ENCODE data around the gene CAD. TPM values are rescaled to one million over a fixed set of nuclear protein-coding genes. Genes with fewer than 3 reads are reported as not detected.

Gene CAD
- total RNA-seq, 1 donor from 2014 or later, result 28.8 TPM

DNA sequence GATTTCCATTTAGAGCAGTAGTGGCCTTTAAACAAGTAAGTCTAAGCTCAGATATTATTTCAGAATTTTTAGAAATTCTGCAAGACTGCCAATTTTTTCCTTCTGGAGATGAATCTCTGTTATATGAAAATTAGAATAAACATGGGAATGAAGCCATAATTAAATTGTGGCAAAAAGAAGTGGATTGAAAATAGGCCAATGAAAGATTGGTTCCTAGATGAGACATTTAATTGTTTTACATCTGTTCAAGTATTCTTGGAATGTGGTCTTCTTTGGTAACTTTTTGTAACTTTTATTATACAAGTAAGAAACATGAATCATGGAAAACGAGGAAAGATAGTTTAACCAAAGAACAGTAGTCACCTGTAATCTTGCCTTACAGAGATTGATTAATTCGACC, 10.3 kb downstream of the CAD start:
- TF ChIP-seq, protein P1, sequence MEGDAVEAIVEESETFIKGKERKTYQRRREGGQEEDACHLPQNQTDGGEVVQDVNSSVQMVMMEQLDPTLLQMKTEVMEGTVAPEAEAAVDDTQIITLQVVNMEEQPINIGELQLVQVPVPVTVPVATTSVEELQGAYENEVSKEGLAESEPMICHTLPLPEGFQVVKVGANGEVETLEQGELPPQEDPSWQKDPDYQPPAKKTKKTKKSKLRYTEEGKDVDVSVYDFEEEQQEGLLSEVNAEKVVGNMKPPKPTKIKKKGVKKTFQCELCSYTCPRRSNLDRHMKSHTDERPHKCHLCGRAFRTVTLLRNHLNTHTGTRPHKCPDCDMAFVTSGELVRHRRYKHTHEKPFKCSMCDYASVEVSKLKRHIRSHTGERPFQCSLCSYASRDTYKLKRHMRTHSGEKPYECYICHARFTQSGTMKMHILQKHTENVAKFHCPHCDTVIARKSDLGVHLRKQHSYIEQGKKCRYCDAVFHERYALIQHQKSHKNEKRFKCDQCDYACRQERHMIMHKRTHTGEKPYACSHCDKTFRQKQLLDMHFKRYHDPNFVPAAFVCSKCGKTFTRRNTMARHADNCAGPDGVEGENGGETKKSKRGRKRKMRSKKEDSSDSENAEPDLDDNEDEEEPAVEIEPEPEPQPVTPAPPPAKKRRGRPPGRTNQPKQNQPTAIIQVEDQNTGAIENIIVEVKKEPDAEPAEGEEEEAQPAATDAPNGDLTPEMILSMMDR (IDR thresholded peaks at IDR 0.05), result no peak
- Histone ChIP-seq H3K27ac (no peak overlapping the region), H3K27me3 (ENCODE audit: low read depth) (no peaks in the 10 kb centered on the region), H3K4me1 (no peaks in the 10 kb centered on the region), H3K9me3 (no peaks in the 10 kb centered on the region), H3K4me3 (no peak overlapping the region), H3K36me3 (peaks cover 100% of the 10 kb centered on the region)
- intact Hi-C loops (cut with DNase I), result no loop called here
- ATAC-seq, result no peak
- DNase-seq, result no peak

DNA sequence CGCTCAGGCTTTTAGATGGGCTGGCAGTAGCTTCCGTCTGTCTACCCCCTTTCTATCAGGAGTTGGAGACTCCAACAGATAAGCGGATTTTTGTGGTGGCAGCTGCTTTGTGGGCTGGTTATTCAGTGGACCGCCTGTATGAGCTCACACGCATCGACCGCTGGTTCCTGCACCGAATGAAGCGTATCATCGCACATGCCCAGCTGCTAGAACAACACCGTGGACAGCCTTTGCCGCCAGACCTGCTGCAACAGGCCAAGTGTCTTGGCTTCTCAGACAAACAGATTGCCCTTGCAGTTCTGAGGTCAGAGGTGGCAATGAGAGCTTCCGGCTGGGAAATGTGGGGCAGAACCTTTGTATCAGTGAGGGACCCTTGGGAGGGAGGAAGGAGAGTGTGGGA, 14.8 kb downstream of the CAD start:
- H3K36me3 ChIP-seq, result peaks cover 100% of the 10 kb centered on the region
- no peak overlapping the region for H3K27ac ChIP-seq
- intact Hi-C loops (cut with DNase I), result no loop called here

DNA sequence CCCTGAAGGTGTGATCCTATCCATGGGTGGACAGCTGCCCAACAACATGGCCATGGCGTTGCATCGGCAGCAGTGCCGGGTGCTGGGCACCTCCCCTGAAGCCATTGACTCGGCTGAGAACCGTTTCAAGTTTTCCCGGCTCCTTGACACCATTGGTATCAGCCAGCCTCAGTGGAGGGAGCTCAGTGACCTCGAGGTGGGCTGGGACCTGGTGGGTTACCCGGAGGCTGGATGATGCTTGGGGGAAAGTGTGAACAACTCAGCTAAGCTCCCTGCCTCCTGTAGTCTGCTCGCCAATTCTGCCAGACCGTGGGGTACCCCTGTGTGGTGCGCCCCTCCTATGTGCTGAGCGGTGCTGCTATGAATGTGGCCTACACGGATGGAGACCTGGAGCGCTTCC, 16.2 kb downstream of the CAD start:
- Histone ChIP-seq H3K9me3 (no peaks in the 10 kb centered on the region), H3K27ac (no peak overlapping the region), H3K4me3 (no peak overlapping the region), H3K36me3 (peaks cover 100% of the 10 kb centered on the region), H3K27me3 (ENCODE audit: low read depth) (no peaks in the 10 kb centered on the region), H3K4me1 (no peaks in the 10 kb centered on the region)
- no peak for DNase-seq
- ATAC-seq, result no peak
- intact Hi-C loops (cut with DNase I), result no loop called here
- TF ChIP-seq, protein P1 (IDR thresholded peaks at IDR 0.05), result no peak

More for the DNA sequence above, 14.8 kb downstream of the CAD start:
- DNase-seq, result no peak
- Histone ChIP-seq H3K9me3 (no peaks in the 10 kb centered on the region), H3K4me1 (no peaks in the 10 kb centered on the region), H3K4me3 (no peak overlapping the region), H3K27me3 (ENCODE audit: low read depth) (no peaks in the 10 kb centered on the region)
- TF ChIP-seq, protein P1 (IDR thresholded peaks at IDR 0.05), result no peak
- ATAC-seq, result no peak

DNA sequence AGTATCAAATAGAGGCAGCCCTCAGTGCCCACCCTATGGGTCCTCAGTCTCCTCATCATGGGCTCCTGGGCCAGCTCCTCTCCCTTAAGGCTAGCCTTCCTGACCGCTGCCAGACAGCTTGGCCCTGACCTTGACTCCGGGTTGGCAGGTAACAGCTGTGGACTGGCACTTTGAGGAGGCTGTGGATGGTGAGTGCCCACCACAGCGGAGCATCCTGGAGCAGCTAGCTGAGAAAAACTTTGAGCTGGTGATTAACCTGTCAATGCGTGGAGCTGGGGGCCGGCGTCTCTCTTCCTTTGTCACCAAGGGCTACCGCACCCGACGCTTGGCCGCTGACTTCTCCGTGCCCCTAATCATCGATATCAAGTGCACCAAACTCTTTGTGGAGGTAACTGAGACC, 19.0 kb downstream of the CAD start:
- DNase-seq (no peak), ATAC-seq (no peak)
- H3K27ac ChIP-seq, result no peak overlapping the region
- no peaks in the 10 kb centered on the region for H3K27me3 ChIP-seq (ENCODE audit: low read depth)
- intact Hi-C loops (cut with DNase I), result no loop called here
- H3K36me3 ChIP-seq, result peaks cover 100% of the 10 kb centered on the region
- H3K4me1 ChIP-seq, result no peaks in the 10 kb centered on the region
- TF ChIP-seq, protein P1 (IDR thresholded peaks at IDR 0.05), result no peak
- H3K4me3 ChIP-seq, result no peak overlapping the region
- H3K9me3 ChIP-seq, result no peaks in the 10 kb centered on the region

DNA sequence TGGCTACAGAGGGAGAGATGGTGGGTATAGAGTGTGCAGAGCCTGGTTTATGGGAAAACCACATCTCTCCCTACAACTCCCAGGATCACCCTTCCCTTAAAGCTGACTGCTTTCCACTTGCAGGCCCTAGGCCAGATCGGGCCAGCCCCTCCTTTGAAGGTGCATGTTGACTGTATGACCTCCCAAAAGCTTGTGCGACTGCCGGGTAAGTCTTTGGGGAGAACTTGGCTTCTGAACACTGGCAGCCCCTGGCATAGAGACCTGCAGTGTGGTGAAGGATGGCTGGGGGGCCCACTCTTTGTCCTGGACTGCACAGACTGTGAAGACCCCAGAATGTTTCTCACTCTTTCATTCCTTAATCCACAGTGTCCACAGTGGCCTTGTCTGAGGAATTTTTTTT, 19.5 kb downstream of the CAD start:
- Histone ChIP-seq H3K27ac (no peak overlapping the region), H3K9me3 (no peaks in the 10 kb centered on the region), H3K4me3 (no peak overlapping the region), H3K4me1 (no peaks in the 10 kb centered on the region), H3K27me3 (ENCODE audit: low read depth) (no peaks in the 10 kb centered on the region), H3K36me3 (peaks cover 100% of the 10 kb centered on the region)
- intact Hi-C loops (cut with DNase I), result no loop called here
- ATAC-seq, result no peak
- TF ChIP-seq, protein P1 (IDR thresholded peaks at IDR 0.05), result no peak
- DNase-seq, result no peak
